ENCODE data around the gene BPIFB4. TPM values are rescaled to one million over a fixed set of nuclear protein-coding genes. Genes with fewer than 3 reads are reported as not detected.

Gene BPIFB4
- total and polyA plus RNA-seq, 9 donors, result 0.07 to 0.30 (median 0.09) TPM; not detected in 3

DNA sequence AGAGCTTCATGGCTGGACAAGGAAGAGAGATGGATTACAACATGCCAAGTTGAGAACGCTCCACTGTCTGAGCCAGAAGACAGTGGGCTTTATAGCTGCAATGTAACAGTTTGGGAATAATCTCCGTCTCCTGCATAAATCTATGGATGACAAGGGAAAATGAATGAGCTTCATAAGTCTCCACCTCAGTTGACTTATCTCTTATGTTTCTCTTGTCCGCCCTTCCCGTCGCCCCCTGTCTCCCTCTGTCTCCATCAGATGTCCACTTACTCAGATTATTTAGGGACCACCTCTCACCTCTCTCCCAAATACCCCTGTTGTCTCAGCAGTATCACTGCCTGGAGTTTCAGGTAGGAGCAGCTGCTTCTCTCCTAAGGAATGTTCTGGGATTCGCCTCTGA is 74.8 kb downstream of the BPIFB4 start:
- Histone ChIP-seq H3K27ac (ENCODE audit: low read length) (no peak overlapping the region), H3K27me3 (ENCODE audit: control insufficient read depth, insufficient read depth, low read length) (peaks cover 4% of the 10 kb centered on the region), H3K4me3 (ENCODE audit: low read length) (no peak overlapping the region), H3K4me1 (ENCODE audit: control insufficient read depth, insufficient read depth, low read length) (no peaks in the 10 kb centered on the region), H3K36me3 (ENCODE audit: control insufficient read depth, insufficient read depth, low read length) (no peaks in the 10 kb centered on the region), H3K9me3 (replicated peaks; ENCODE audit: control insufficient read depth, low read depth, low read length) (no peaks in the 10 kb centered on the region)
- 70% methylated on average over 5 of the region's 6 CpGs for WGBS (ENCODE audit: insufficient coverage)
- no peak for DNase-seq

DNA sequence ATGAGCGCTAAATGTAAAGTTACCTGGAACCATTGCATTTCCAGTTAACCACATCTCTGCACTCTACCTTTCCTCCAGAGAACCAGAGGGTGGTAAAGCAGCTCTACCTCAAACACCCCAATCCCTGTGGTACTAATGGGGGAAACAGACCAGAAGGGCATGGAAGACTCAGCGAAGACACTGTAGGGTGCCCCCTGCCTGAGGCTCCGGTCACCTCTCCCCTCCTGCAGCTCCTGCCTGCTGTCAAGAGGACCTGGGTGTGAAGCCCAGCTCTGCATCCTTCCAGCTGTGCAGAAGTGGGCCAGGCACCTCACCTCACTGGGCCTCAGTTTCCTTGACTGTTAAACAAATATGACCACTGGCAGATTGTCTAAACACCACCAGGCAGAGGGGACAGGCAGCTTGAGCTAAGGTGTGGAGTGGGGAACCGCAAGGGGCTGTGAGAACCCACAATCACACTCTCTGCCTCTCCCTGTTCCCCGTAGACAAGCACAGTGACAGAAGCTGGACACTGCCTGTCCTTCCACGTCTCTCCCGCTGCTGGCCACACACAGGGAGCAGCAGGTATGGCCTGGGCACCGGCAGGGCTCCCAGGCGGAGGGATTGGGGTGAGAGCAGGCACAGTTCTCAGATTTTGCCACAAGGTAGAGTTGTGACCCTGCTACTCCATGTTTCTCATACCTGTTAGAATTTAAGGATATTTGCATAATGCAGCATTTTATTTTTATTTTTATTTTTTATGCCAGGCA is 79.4 kb downstream of the BPIFB4 start:
- DNase-seq, result no peak
- Histone ChIP-seq H3K36me3 (ENCODE audit: control insufficient read depth, insufficient read depth, low read length) (no peaks in the 10 kb centered on the region), H3K4me3 (ENCODE audit: low read length) (no peak overlapping the region), H3K9me3 (replicated peaks; ENCODE audit: control insufficient read depth, low read depth, low read length) (no peaks in the 10 kb centered on the region), H3K27me3 (ENCODE audit: control insufficient read depth, insufficient read depth, low read length) (peaks cover 4% of the 10 kb centered on the region), H3K4me1 (ENCODE audit: control insufficient read depth, insufficient read depth, low read length) (no peaks in the 10 kb centered on the region), H3K27ac (ENCODE audit: low read length) (no peak overlapping the region)
- 59% methylated on average over 5 of the region's 9 CpGs for WGBS (ENCODE audit: insufficient coverage)

DNA sequence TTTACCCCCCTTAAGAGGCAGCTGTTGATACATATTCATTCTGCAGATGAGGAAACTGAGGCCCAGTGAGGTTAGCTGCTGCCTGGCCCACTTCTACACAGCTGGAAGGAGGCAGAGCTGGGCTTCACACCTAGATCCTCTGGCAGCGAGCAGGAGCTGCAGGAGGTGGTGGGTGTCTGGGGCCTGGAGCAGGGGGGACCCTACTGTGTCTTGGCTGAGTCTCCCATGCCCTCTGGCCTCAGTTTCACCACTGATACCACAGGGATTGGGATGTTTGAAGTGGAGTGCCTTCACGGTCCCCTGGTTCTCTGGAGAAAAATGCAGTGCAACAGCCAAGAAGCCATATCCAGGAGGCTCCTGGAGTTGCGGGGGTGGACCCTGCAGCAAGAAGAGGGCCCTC is 80.3 kb downstream of the BPIFB4 start:
- no peak overlapping the region for H3K27ac ChIP-seq (ENCODE audit: low read length)

DNA sequence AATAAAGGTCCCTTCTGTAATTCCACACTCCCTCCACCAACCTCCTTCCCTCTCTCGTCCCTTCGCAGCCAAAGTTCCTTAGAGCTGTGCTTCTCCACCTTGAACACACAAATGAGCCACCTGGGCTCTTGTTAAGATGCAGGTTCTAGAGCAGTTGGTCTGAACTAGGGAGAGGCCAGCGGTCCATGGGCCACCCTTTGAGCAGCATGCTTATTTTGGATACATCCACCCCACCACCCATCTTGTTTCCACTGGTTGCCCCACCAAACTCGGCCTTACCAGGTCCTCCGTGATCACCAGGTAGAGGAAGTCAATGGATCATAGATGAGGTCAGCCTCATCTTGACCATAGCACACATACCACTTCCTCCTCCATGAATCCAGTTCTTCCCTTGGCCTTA is 81.2 kb downstream of the BPIFB4 start:
- WGBS (ENCODE audit: insufficient coverage), result 80% methylated on average over 2 of the region's 5 CpGs
- Histone ChIP-seq H3K27ac (ENCODE audit: low read length) (no peak overlapping the region), H3K9me3 (replicated peaks; ENCODE audit: control insufficient read depth, low read depth, low read length) (no peaks in the 10 kb centered on the region), H3K4me3 (ENCODE audit: low read length) (no peak overlapping the region), H3K36me3 (ENCODE audit: control insufficient read depth, insufficient read depth, low read length) (no peaks in the 10 kb centered on the region), H3K4me1 (ENCODE audit: control insufficient read depth, insufficient read depth, low read length) (no peaks in the 10 kb centered on the region), H3K27me3 (ENCODE audit: control insufficient read depth, insufficient read depth, low read length) (peaks cover 2% of the 10 kb centered on the region)
- no peak for DNase-seq

More for the DNA sequence above, 80.3 kb downstream of the BPIFB4 start:
- H3K4me3 ChIP-seq (ENCODE audit: low read length), result no peak overlapping the region
- H3K9me3 ChIP-seq (replicated peaks; ENCODE audit: control insufficient read depth, low read depth, low read length), result no peaks in the 10 kb centered on the region
- DNase-seq, result no peak
- H3K36me3 ChIP-seq (ENCODE audit: control insufficient read depth, insufficient read depth, low read length), result no peaks in the 10 kb centered on the region
- WGBS (ENCODE audit: insufficient coverage), result 70% methylated on average over 1 of the region's 3 CpGs
- no peaks in the 10 kb centered on the region for H3K4me1 ChIP-seq (ENCODE audit: control insufficient read depth, insufficient read depth, low read length)
- peaks cover 4% of the 10 kb centered on the region for H3K27me3 ChIP-seq (ENCODE audit: control insufficient read depth, insufficient read depth, low read length)

Other genes with a start within 250 kb of the BPIFB4 start
- 0.22 TPM for gene EFCAB8, start 220.7 kb upstream of the BPIFB4 start, total RNA-seq
- gene EFCAB8, start 220.7 kb upstream of the BPIFB4 start, polyA plus RNA-seq (ENCODE audit: insufficient read depth in 1 of 8, insufficient read length in 8 of 8, low replicate concordance in 1 of 8), result under 1 TPM in 6 of 8 donors, not detected in 2; 0.04 to 0.16 (median 0.13) TPM
- gene SUN5, start 75.2 kb upstream of the BPIFB4 start, total RNA-seq, result not detected
- gene SUN5, start 75.2 kb upstream of the BPIFB4 start, polyA plus RNA-seq (ENCODE audit: insufficient read depth in 1 of 8, insufficient read length in 8 of 8, low replicate concordance in 1 of 8), result not detected
- not detected for gene BPIFB2, start 71.9 kb upstream of the BPIFB4 start, total RNA-seq
- gene BPIFB2, start 71.9 kb upstream of the BPIFB4 start, polyA plus RNA-seq (ENCODE audit: insufficient read depth in 1 of 8, insufficient read length in 8 of 8, low replicate concordance in 1 of 8), result under 1 TPM in 1 of 8 donors, not detected in 7; 0.10 TPM
- not detected for gene BPIFB6, start 48.0 kb upstream of the BPIFB4 start, total RNA-seq
- gene BPIFB6, start 48.0 kb upstream of the BPIFB4 start, polyA plus RNA-seq (ENCODE audit: insufficient read depth in 1 of 8, insufficient read length in 8 of 8, low replicate concordance in 1 of 8), result not detected
- gene BPIFB3, start 25.7 kb upstream of the BPIFB4 start, total RNA-seq, result not detected
- under 1 TPM in 3 of 8 donors, not detected in 5; 0.07 to 0.09 (median 0.08) TPM for gene BPIFB3, start 25.7 kb upstream of the BPIFB4 start, polyA plus RNA-seq (ENCODE audit: insufficient read depth in 1 of 8, insufficient read length in 8 of 8, low replicate concordance in 1 of 8)
- gene BPIFA2, start 88.5 kb downstream of the BPIFB4 start, total RNA-seq, result not detected
- gene BPIFA2, start 88.5 kb downstream of the BPIFB4 start, polyA plus RNA-seq (ENCODE audit: insufficient read depth in 1 of 8, insufficient read length in 8 of 8, low replicate concordance in 1 of 8), result not detected
- gene BPIFA3, start 137.7 kb downstream of the BPIFB4 start, total RNA-seq, result not detected
- not detected for gene BPIFA3, start 137.7 kb downstream of the BPIFB4 start, polyA plus RNA-seq (ENCODE audit: insufficient read depth in 1 of 8, insufficient read length in 8 of 8, low replicate concordance in 1 of 8)
- gene BPIFA1, start 156.4 kb downstream of the BPIFB4 start, total RNA-seq, result not detected
- gene BPIFA1, start 156.4 kb downstream of the BPIFB4 start, polyA plus RNA-seq (ENCODE audit: insufficient read depth in 1 of 8, insufficient read length in 8 of 8, low replicate concordance in 1 of 8), result not detected
- gene BPIFB1, start 203.6 kb downstream of the BPIFB4 start, total RNA-seq, result not detected
- under 1 TPM in 2 of 8 donors, not detected in 6; 0.09 to 0.19 TPM for gene BPIFB1, start 203.6 kb downstream of the BPIFB4 start, polyA plus RNA-seq (ENCODE audit: insufficient read depth in 1 of 8, insufficient read length in 8 of 8, low replicate concordance in 1 of 8)

Measured in muscle of leg (tissue), 11 donors.